ENCODE data around the gene CRACDL. TPM values are rescaled to one million over a fixed set of nuclear protein-coding genes. Genes with fewer than 3 reads are reported as not detected.

Gene CRACDL
- total and polyA plus RNA-seq, 2 of the 13 experiments (the other 11 are each of a cell fraction or from before 2014, with no cell fraction given): 0.15 to 0.26 TPM

DNA sequence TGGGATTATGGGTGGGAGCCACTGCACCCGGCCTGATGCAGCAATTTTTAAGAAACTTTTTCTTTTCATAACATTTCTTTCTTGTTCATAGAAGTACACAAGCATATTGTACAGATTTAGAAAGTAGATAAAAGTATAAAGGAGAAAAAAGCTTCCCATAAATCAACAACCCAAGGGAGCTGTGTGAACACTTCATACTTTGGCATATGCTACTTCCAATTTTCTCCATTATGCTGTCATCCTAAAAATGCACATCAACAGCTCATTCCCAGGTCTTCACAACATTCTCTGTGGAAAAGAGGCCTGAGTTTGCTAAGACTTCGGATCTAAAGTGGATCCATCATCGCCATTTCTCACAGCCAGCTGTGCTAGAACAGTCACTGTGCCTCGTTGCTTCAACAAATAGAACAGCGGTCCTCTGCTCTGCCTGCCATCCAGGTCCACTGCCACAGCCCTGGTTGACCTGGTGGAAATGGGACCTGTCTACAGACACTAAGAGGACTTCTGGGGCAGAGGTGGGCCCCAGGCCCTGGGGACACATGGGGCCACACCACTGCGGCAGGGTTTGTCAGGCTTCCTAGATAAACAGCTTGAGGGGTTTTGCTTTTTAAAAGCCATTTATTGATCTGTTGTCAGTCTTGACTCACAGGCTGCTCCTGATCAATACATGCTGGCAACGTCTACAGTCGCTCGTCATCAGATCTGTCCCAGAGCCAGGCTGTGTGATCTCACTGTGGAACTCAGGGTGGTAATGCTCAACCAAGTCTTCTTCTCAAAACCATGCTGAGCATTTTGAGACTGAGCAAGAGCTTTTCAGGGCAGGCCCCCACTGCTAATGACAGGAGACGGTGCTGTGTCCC lies 132.4 kb downstream of the CRACDL start (continued):
- TF ChIP-seq ZMYM4 (CRISPR knock-in tag; IDR thresholded peaks at IDR 0.05): peak; percentile 73; the same call in 1 of the 2 replicates
- peak; percentile 87 for TF ChIP-seq SALL1 (CRISPR knock-in tag; IDR thresholded peaks at IDR 0.05)
- TF ChIP-seq PAX8 (CRISPR knock-in tag; IDR thresholded peaks at IDR 0.05; ENCODE audit: borderline replicate concordance): no peak
- 0 out of 2 replicates have a peak, but pooled peaks have one; percentile 45 for TF ChIP-seq ZNF446 (CRISPR knock-in tag; IDR thresholded peaks at IDR 0.05)
- TF ChIP-seq POLR2G (IDR thresholded peaks at IDR 0.05; ENCODE audit: low read depth, low read length): no peak
- no peak for TF ChIP-seq ZNF562 (CRISPR knock-in tag; IDR thresholded peaks at IDR 0.05; ENCODE audit: borderline replicate concordance)
- peak; percentile 34; the same call in 1 of the 2 replicates for TF ChIP-seq ZBTB7A (CRISPR knock-in tag; IDR thresholded peaks at IDR 0.05)
- 0 out of 2 replicates have a peak, but pooled peaks have one; percentile 64 for TF ChIP-seq MIER3 (CRISPR knock-in tag; IDR thresholded peaks at IDR 0.05; ENCODE audit: borderline replicate concordance)
- TF ChIP-seq, protein P1, sequence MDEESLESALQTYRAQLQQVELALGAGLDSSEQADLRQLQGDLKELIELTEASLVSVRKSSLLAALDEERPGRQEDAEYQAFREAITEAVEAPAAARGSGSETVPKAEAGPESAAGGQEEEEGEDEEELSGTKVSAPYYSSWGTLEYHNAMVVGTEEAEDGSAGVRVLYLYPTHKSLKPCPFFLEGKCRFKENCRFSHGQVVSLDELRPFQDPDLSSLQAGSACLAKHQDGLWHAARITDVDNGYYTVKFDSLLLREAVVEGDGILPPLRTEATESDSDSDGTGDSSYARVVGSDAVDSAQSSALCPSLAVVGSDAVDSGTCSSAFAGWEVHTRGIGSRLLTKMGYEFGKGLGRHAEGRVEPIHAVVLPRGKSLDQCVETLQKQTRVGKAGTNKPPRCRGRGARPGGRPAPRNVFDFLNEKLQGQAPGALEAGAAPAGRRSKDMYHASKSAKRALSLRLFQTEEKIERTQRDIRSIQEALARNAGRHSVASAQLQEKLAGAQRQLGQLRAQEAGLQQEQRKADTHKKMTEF (CRISPR knock-in tag; IDR thresholded peaks at IDR 0.05): 0 out of 2 replicates have a peak, but pooled peaks have one; percentile 41
- no peak for TF ChIP-seq FOXP1 (IDR thresholded peaks at IDR 0.05)
- TF ChIP-seq FOXP1 (CRISPR knock-in tag; IDR thresholded peaks at IDR 0.05): peak; percentile 87
- TF ChIP-seq ZFX (CRISPR knock-in tag; IDR thresholded peaks at IDR 0.05; ENCODE audit: low read depth): no peak
- TF ChIP-seq, protein P2, sequence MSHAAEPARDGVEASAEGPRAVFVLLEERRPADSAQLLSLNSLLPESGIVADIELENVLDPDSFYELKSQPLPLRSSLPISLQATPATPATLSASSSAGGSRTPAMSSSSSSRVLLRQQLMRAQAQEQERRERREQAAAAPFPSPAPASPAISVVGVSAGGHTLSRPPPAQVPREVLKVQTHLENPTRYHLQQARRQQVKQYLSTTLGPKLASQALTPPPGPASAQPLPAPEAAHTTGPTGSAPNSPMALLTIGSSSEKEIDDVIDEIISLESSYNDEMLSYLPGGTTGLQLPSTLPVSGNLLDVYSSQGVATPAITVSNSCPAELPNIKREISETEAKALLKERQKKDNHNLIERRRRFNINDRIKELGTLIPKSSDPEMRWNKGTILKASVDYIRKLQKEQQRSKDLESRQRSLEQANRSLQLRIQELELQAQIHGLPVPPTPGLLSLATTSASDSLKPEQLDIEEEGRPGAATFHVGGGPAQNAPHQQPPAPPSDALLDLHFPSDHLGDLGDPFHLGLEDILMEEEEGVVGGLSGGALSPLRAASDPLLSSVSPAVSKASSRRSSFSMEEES (CRISPR knock-in tag; IDR thresholded peaks at IDR 0.05): no peak
- TF ChIP-seq, protein P3, sequence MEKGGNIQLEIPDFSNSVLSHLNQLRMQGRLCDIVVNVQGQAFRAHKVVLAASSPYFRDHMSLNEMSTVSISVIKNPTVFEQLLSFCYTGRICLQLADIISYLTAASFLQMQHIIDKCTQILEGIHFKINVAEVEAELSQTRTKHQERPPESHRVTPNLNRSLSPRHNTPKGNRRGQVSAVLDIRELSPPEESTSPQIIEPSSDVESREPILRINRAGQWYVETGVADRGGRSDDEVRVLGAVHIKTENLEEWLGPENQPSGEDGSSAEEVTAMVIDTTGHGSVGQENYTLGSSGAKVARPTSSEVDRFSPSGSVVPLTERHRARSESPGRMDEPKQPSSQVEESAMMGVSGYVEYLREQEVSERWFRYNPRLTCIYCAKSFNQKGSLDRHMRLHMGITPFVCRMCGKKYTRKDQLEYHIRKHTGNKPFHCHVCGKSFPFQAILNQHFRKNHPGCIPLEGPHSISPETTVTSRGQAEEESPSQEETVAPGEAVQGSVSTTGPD (CRISPR knock-in tag; IDR thresholded peaks at IDR 0.05): peak; percentile 66; the same call in 1 of the 2 replicates
- peak; percentile 35; the same call in 1 of the 2 replicates for TF ChIP-seq CREM (IDR thresholded peaks at IDR 0.05)
- TF ChIP-seq CREM (CRISPR knock-in tag; IDR thresholded peaks at IDR 0.05): no peak
- TF ChIP-seq TCF7 (IDR thresholded peaks at IDR 0.05; ENCODE audit: low read depth): peak; percentile 55
- TF ChIP-seq SRSF4 (IDR thresholded peaks at IDR 0.05; ENCODE audit: low read depth, low read length, poor library complexity, severe bottlenecking): no peak
- TF ChIP-seq, protein P4, sequence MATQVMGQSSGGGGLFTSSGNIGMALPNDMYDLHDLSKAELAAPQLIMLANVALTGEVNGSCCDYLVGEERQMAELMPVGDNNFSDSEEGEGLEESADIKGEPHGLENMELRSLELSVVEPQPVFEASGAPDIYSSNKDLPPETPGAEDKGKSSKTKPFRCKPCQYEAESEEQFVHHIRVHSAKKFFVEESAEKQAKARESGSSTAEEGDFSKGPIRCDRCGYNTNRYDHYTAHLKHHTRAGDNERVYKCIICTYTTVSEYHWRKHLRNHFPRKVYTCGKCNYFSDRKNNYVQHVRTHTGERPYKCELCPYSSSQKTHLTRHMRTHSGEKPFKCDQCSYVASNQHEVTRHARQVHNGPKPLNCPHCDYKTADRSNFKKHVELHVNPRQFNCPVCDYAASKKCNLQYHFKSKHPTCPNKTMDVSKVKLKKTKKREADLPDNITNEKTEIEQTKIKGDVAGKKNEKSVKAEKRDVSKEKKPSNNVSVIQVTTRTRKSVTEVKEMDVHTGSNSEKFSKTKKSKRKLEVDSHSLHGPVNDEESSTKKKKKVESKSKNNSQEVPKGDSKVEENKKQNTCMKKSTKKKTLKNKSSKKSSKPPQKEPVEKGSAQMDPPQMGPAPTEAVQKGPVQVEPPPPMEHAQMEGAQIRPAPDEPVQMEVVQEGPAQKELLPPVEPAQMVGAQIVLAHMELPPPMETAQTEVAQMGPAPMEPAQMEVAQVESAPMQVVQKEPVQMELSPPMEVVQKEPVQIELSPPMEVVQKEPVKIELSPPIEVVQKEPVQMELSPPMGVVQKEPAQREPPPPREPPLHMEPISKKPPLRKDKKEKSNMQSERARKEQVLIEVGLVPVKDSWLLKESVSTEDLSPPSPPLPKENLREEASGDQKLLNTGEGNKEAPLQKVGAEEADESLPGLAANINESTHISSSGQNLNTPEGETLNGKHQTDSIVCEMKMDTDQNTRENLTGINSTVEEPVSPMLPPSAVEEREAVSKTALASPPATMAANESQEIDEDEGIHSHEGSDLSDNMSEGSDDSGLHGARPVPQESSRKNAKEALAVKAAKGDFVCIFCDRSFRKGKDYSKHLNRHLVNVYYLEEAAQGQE (IDR thresholded peaks at IDR 0.05; ENCODE audit: borderline replicate concordance in 1 of 2, low read depth in 1 of 2, low read length in 2 of 2): 0 out of 4 replicates have a peak, but pooled peaks of 1 of the 2 experiments have one; percentile 19
- peak; percentile 40 for TF ChIP-seq ZEB1 (IDR thresholded peaks at IDR 0.05; ENCODE audit: insufficient replicate concordance, low read depth)
- TF ChIP-seq ZNF530 (CRISPR knock-in tag; IDR thresholded peaks at IDR 0.05; ENCODE audit: low read depth): no peak
- TF ChIP-seq THAP11 (CRISPR knock-in tag; IDR thresholded peaks at IDR 0.05): peak; percentile 46; the same call in 1 of the 2 replicates
